HEK293T (cell line): Measurements from ENCODE around the gene EYS.

Experiments
- CTCF ChIA-PET: fragments of 350-600 bp; formaldehyde crosslinking; extraction: SDS; loops from one replicate; lab custom pipeline; 2021; ENCODE audit warnings: antibody characterized with exemption, inconsistent platforms; lab: Yijun Ruan, JAX
- POLR2A ChIA-PET: fragments of 350-600 bp; formaldehyde crosslinking; extraction: SDS; loops from one replicate; lab custom pipeline; 2020; ENCODE audit warnings: antibody characterized with exemption, inconsistent platforms; lab: Yijun Ruan, JAX
- DNase-seq: peaks from one replicate; pipeline ENCODE4 v3.0.0; 2012; ENCODE audit warnings: mixed read lengths; ENCODE audit errors: extremely low spot score
- ARNT ChIP-seq: fragments of 450-650 bp; IDR thresholded peaks from 2 replicates; pipeline ENCODE4 v1.6.1; 2017; ENCODE audit warnings: mild to moderate bottlenecking
- BHLHE40 ChIP-seq: fragments of 450-650 bp; IDR thresholded peaks from 2 replicates; pipeline ENCODE4 v1.6.1; 2016; ENCODE audit warnings: mild to moderate bottlenecking, moderate library complexity, borderline replicate concordance
- CTBP1 ChIP-seq: fragments of 450-650 bp; IDR thresholded peaks from 2 replicates; pipeline ENCODE4 v1.6.1; 2016; ENCODE audit warnings: borderline replicate concordance
- ELF4 ChIP-seq: fragments of 450-650 bp; IDR thresholded peaks from 2 replicates; pipeline ENCODE4 v1.6.1; 2017; ENCODE audit warnings: antibody characterized with exemption
- FOXA1 ChIP-seq: fragments of 450-650 bp; IDR thresholded peaks from 2 replicates; pipeline ENCODE4 v1.6.1; 2016; ENCODE audit warnings: mild to moderate bottlenecking
- FOXK2 ChIP-seq: fragments of 450-650 bp; IDR thresholded peaks from 2 replicates; pipeline ENCODE4 v1.6.1; 2016; ENCODE audit warnings: mild to moderate bottlenecking
- FOXM1 ChIP-seq: fragments of 450-650 bp; IDR thresholded peaks from 2 replicates; pipeline ENCODE4 v1.6.1; 2017; ENCODE audit warnings: mild to moderate bottlenecking, borderline replicate concordance
- HDGF ChIP-seq: fragments of 450-650 bp; IDR thresholded peaks from 2 replicates; pipeline ENCODE4 v1.6.1; 2017; ENCODE audit warnings: antibody characterized with exemption, borderline replicate concordance
- L3MBTL2 ChIP-seq: fragments of 450-650 bp; conservative IDR thresholded peaks from 2 replicates; pipeline ENCODE4 v1.6.1; 2016; ENCODE audit warnings: mild to moderate bottlenecking
- LEF1 ChIP-seq: fragments of 450-650 bp; IDR thresholded peaks from 2 replicates; pipeline ENCODE4 v1.6.1; 2017; ENCODE audit warnings: mild to moderate bottlenecking, borderline replicate concordance
- NFRKB ChIP-seq: fragments of 450-650 bp; IDR thresholded peaks from 2 replicates; pipeline ENCODE4 v1.6.1; 2016; ENCODE audit warnings: mild to moderate bottlenecking, moderate library complexity
- PKNOX1 ChIP-seq: fragments of 450-650 bp; IDR thresholded peaks from 2 replicates; pipeline ENCODE4 v1.6.1; 2016
- SP1 ChIP-seq: fragments of 450-650 bp; IDR thresholded peaks from 2 replicates; pipeline ENCODE4 v1.6.1; 2017
- SUZ12 ChIP-seq: fragments of 450-650 bp; IDR thresholded peaks from 2 replicates; pipeline ENCODE4 v1.6.1; 2016; ENCODE audit warnings: mild to moderate bottlenecking
- TARDBP ChIP-seq: fragments of 450-650 bp; IDR thresholded peaks from 2 replicates; pipeline ENCODE4 v1.6.1; 2016
- ZNF384 ChIP-seq: fragments of 450-650 bp; IDR thresholded peaks from 2 replicates; pipeline ENCODE4 v1.6.1; 2016

The EYS gene

GRCh38 chr6:63926258-63926780 lies 1780.7 kb downstream of the EYS start:
- POLR2A ChIA-PET = no interaction called here

GRCh38 chr6:63923139-63923739 lies 1783.8 kb downstream of the EYS start:
- TF ChIP-seq L3MBTL2 (no peak), TARDBP (no peak), SP1 (no peak), NFRKB (no peak), PKNOX1 (no peak), ARNT (no peak), BHLHE40 (no peak), ELF4 (no peak), CTBP1 (no peak), SUZ12 (no peak), HDGF (no peak), LEF1 (no peak), FOXK2 (no peak), FOXA1 (no peak), ZNF384 (no peak)
- peak; percentile 40 for DNase-seq
- ChIA-PET POLR2A (no interaction called here), CTCF (interaction anchor here (0.6 to 2.0 kb wide), 4 partner anchors 19 to 407 kb away, joined by 3 to 6 read pairs (median 4); no protein-coding TSS in a partner anchor)

More at GRCh38 chr6:63926258-63926780, 1780.7 kb downstream of the EYS start:
- no peak for DNase-seq
- CTCF ChIA-PET = interaction anchor here (0.7 to 1.6 kb wide), 3 partner anchors 51 to 404 kb away, joined by 3 to 4 read pairs (median 3); no protein-coding TSS in a partner anchor
- TF ChIP-seq HDGF = no peak
- no peak for TF ChIP-seq NFRKB

- ChIA-PET CTCF (interaction anchor here (0.7 kb wide), 1 partner anchor 170 kb away, joined by 4 read pairs; no protein-coding TSS in a partner anchor), POLR2A (no interaction called here)
- TF ChIP-seq ELF4 = no peak
- TF ChIP-seq CTBP1 = no peak
- TF ChIP-seq FOXM1 = no peak
- TF ChIP-seq PKNOX1 = no peak
- no peak for TF ChIP-seq FOXA1
- no peak for TF ChIP-seq NFRKB
- TF ChIP-seq ZNF384 = no peak
- no peak for TF ChIP-seq ARNT
- TF ChIP-seq SUZ12 = no peak
- no peak for TF ChIP-seq L3MBTL2
- TF ChIP-seq HDGF = no peak
- no peak for TF ChIP-seq SP1
- TF ChIP-seq LEF1 = no peak
- DNase-seq = no peak
Observed at GRCh38 chr6:63919556-63920110, 1787.4 kb downstream of the EYS start.

- no peak for DNase-seq
- POLR2A ChIA-PET = no interaction called here
- CTCF ChIA-PET = no interaction called here
- TF ChIP-seq SUZ12 (no peak), BHLHE40 (no peak), HDGF (no peak), ELF4 (no peak), FOXA1 (no peak), L3MBTL2 (no peak), ZNF384 (no peak), FOXM1 (no peak), ARNT (no peak), TARDBP (no peak), CTBP1 (no peak), LEF1 (no peak), PKNOX1 (no peak), FOXK2 (no peak), SP1 (no peak), NFRKB (no peak)
Observed at GRCh38 chr6:63912887-63913286, 1794.1 kb downstream of the EYS start.

- CTCF ChIA-PET = no interaction called here
- DNase-seq = no peak
- TF ChIP-seq SP1 = no peak
- TF ChIP-seq FOXM1 = no peak
- no peak for TF ChIP-seq LEF1
- no peak for TF ChIP-seq ARNT
- no peak for TF ChIP-seq CTBP1
- no peak for TF ChIP-seq BHLHE40
- no peak for TF ChIP-seq NFRKB
- POLR2A ChIA-PET = no interaction called here
Observed at GRCh38 chr6:63910863-63911551, 1796.0 kb downstream of the EYS start.
